Ishikawa (cell line): ENCODE results near the gene ANKRD11.

ENCODE experiments used
- CEBPB ChIP-seq: IDR thresholded peaks from 2 replicates; pipeline ENCODE4 v1.6.1; 2012
- CREB1 ChIP-seq: IDR thresholded peaks from 2 replicates; pipeline ENCODE4 v1.6.1; 2012; ENCODE audit warnings: low read depth
- EGR1 ChIP-seq: IDR thresholded peaks from 2 replicates; pipeline ENCODE4 v1.6.1; 2012
- EP300 ChIP-seq: IDR thresholded peaks from 2 replicates; pipeline ENCODE4 v1.6.1; 2012; ENCODE audit warnings: borderline replicate concordance
- FOXM1 ChIP-seq: IDR thresholded peaks from 2 replicates; pipeline ENCODE4 v1.6.1; 2012; ENCODE audit warnings: low read depth, borderline replicate concordance
- MAX ChIP-seq: IDR thresholded peaks from 2 replicates; pipeline ENCODE4 v1.6.1; 2012
- NFIC ChIP-seq: IDR thresholded peaks from 2 replicates; pipeline ENCODE4 v1.6.1; 2012
- RAD21 ChIP-seq: IDR thresholded peaks from 2 replicates; pipeline ENCODE4 v1.6.1; 2012; ENCODE audit warnings: low read depth
- TAF1 ChIP-seq: IDR thresholded peaks from 2 replicates; pipeline ENCODE4 v1.6.1; 2012; ENCODE audit warnings: low read depth, mild to moderate bottlenecking
- TCF12 ChIP-seq: IDR thresholded peaks from 2 replicates; pipeline ENCODE4 v1.6.1; 2012; ENCODE audit warnings: low read depth
- TEAD4 ChIP-seq: IDR thresholded peaks from 2 replicates; pipeline ENCODE4 v1.6.1; 2012
- YY1 ChIP-seq: IDR thresholded peaks from 2 replicates; pipeline ENCODE4 v1.6.1; 2012; ENCODE audit warnings: low read depth
- ZBTB7A ChIP-seq: IDR thresholded peaks from 2 replicates; pipeline ENCODE4 v1.6.1; 2012; ENCODE audit warnings: low read depth
- TF ChIP-seq, protein P1 (sequence below): IDR thresholded peaks from 2 replicates; pipeline ENCODE4 v1.6.1; 2012; ENCODE audit warnings: low read depth, mild to moderate bottlenecking
- TF ChIP-seq, protein P2 (sequence below): IDR thresholded peaks from 2 replicates; pipeline ENCODE4 v1.6.1; 2012

The ANKRD11 gene

GRCh38 chr16:89311636-89312035 lies 178.7 kb downstream of the ANKRD11 start:
- no peak for TF ChIP-seq CEBPB
- TF ChIP-seq, protein P1, sequence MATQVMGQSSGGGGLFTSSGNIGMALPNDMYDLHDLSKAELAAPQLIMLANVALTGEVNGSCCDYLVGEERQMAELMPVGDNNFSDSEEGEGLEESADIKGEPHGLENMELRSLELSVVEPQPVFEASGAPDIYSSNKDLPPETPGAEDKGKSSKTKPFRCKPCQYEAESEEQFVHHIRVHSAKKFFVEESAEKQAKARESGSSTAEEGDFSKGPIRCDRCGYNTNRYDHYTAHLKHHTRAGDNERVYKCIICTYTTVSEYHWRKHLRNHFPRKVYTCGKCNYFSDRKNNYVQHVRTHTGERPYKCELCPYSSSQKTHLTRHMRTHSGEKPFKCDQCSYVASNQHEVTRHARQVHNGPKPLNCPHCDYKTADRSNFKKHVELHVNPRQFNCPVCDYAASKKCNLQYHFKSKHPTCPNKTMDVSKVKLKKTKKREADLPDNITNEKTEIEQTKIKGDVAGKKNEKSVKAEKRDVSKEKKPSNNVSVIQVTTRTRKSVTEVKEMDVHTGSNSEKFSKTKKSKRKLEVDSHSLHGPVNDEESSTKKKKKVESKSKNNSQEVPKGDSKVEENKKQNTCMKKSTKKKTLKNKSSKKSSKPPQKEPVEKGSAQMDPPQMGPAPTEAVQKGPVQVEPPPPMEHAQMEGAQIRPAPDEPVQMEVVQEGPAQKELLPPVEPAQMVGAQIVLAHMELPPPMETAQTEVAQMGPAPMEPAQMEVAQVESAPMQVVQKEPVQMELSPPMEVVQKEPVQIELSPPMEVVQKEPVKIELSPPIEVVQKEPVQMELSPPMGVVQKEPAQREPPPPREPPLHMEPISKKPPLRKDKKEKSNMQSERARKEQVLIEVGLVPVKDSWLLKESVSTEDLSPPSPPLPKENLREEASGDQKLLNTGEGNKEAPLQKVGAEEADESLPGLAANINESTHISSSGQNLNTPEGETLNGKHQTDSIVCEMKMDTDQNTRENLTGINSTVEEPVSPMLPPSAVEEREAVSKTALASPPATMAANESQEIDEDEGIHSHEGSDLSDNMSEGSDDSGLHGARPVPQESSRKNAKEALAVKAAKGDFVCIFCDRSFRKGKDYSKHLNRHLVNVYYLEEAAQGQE: no peak
- no peak for TF ChIP-seq TAF1
- no peak for TF ChIP-seq EP300
- TF ChIP-seq, protein P2, sequence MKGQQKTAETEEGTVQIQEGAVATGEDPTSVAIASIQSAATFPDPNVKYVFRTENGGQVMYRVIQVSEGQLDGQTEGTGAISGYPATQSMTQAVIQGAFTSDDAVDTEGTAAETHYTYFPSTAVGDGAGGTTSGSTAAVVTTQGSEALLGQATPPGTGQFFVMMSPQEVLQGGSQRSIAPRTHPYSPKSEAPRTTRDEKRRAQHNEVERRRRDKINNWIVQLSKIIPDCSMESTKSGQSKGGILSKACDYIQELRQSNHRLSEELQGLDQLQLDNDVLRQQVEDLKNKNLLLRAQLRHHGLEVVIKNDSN: no peak
- no peak for TF ChIP-seq MAX
- no peak for TF ChIP-seq ZBTB7A
- TF ChIP-seq FOXM1: no peak
- TF ChIP-seq EGR1: no peak
- no peak for TF ChIP-seq NFIC
- no peak for TF ChIP-seq RAD21
- TF ChIP-seq TCF12: no peak
- no peak for TF ChIP-seq CREB1
- TF ChIP-seq TEAD4: no peak

DNA sequence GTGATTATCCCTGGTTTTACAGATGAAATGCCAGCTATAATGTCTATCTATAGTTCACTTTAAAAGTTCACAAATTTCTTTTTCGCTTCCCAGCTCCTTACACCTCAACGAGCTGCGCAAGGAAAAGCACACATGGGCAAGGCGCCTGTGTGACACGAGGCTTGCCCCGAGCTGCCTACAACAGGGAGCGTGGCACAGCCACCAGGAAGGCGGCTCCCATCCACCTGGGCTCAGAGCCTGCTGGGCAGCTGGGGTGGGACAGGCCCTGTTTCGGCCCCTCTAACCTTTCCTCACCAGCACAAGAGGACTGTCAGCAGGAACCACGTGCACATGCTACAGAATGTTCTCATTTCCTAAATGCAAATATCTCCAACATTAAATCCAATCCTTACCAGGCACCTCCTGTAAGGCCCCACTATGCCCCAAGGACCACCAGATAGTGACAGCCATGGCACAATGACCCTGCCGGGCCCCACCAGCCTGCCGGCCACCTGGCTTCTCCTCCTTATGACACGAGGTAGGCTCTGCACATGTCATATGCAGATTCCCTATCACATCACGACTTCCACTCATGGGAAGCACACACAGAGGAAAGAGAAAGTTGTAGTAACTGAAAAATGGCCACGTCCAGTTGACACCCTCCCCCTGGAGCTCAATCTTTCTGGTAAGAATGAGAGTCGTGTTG lies 180.8 kb downstream of the ANKRD11 start:
- TF ChIP-seq, protein P2: no peak
- TF ChIP-seq FOXM1 (no peak), TAF1 (no peak), ZBTB7A (no peak), MAX (no peak), EP300 (no peak), RAD21 (no peak), TCF12 (no peak), YY1 (no peak), TEAD4 (no peak), EGR1 (no peak), CEBPB (no peak)
- TF ChIP-seq, protein P1: no peak

DNA sequence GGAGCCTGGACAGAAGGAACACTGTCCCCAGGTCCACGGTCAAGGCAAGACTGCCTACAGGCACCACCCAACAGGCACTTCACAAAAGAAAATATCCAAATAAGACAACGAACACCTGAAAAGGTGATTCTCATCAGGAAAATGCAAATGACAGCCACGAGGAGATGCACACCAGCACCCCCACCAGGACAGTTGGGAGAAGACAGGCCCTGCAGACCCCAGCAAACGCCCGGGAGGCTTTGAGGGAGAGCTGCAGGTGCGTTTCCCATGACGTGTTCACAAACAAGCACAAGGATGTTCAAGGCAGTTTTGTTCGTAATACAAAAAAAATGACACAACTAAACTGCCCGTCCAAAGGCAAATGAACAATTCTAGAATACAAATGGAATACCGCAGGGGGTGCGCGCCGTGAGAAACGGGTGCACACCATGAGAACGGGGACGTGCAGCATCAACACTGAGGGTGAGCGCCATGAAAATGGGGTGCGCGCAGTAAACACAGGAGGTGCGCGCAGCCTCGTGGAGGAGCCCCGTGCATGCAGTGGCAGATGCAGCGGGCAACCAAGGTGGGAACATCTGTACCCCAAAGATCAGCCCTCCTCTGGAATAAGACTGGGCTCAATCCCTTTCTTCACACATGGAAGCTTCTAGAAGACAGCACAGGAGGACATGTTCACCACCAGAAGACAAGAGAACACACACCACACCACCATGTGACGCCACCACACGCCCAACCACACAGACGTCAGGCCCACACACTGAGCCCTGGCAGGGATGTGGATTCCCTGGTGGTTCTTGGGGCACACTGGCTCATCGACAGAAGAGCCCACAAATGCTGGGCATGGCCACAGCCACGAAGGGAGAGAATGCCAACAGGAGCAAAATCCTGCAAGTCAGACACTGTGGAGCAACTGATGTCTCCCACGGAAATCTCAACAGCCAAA lies 181.7 kb downstream of the ANKRD11 start:
- no peak for TF ChIP-seq EGR1
- peak; percentile 36 for TF ChIP-seq RAD21
- TF ChIP-seq FOXM1: no peak

DNA sequence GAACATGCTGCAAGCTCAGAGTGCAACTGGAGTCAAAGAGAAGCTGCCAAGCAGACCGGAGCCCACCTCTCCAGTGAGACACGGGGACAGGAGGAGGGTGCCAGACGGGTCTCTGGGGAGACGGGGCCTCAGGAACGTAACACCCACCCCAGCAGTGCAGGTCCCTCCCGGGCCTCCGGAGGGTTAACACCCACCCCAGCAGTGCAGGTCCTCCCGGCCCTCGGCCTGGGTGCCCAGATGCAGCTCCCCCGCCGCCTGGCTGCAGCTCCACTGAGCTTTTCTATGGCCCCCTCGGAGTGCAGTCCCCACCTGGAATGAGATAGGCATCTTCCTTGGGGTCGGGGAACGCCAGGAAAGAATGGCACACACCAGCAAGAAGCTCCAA lies 182.9 kb downstream of the ANKRD11 start:
- TF ChIP-seq YY1: no peak
- TF ChIP-seq NFIC: no peak
- TF ChIP-seq CREB1: no peak
- TF ChIP-seq FOXM1: no peak
- TF ChIP-seq, protein P2: no peak
- no peak for TF ChIP-seq EGR1
- TF ChIP-seq, protein P1: no peak
- TF ChIP-seq TCF12: no peak
- no peak for TF ChIP-seq CEBPB
- no peak for TF ChIP-seq TAF1
- TF ChIP-seq EP300: no peak
